GM12878 (cell line): Measurements from ENCODE around the gene SORL1.

Experiments
- ATF2 ChIP-seq: IDR thresholded peaks from 2 replicates; pipeline ENCODE4 v1.6.1; 2012; ENCODE audit warnings: low read length, inconsistent platforms
- BHLHE40 ChIP-seq, 2 experiments: fragments of 450-650 bp in 1 of 2; IDR thresholded peaks; 2 replicates each; pipeline ENCODE4 v1.6.1; 2011 to 2017; ENCODE audit warnings: low read depth in 2 of 2, borderline replicate concordance in 1 of 2, improper control_type of control experiment in 1 of 2, low read length in 1 of 2, mild to moderate bottlenecking in 1 of 2
- CEBPB ChIP-seq, 2 experiments: fragments of 150-350 bp in 1 of 2; IDR thresholded peaks; 2 replicates each; pipeline ENCODE4 v1.6.1; 2012 to 2014; ENCODE audit warnings: low read depth in 2 of 2, low read length in 2 of 2, borderline replicate concordance in 1 of 2, inconsistent platforms in 1 of 2
- CTCF ChIP-seq, 3 experiments: IDR thresholded peaks in 2 of 3; conservative IDR thresholded peaks in 1 of 3; 2 replicates each; pipeline ENCODE4 v1.5.1; 2011; ENCODE audit warnings: low read depth in 3 of 3, low read length in 3 of 3, mild to moderate bottlenecking in 3 of 3, control low read depth in 2 of 3, moderate library complexity in 2 of 3, inconsistent platforms in 1 of 3, mixed read lengths in 1 of 3; ENCODE audit not compliant: control insufficient read depth in 2 of 3, insufficient read depth in 1 of 3; ENCODE audit errors: extremely low read depth in 1 of 3
- EZH2 ChIP-seq: IDR thresholded peaks from 2 replicates; pipeline ENCODE4 v1.6.1; 2012; ENCODE audit warnings: low read depth, mild to moderate bottlenecking, control low read depth, inconsistent platforms, low read length, borderline replicate concordance; ENCODE audit not compliant: control insufficient read depth
- GABPA ChIP-seq: IDR thresholded peaks from 2 replicates; pipeline ENCODE4 v1.6.1; 2014; ENCODE audit warnings: antibody characterized with exemption, low read depth, mild to moderate bottlenecking, inconsistent platforms
- MAX ChIP-seq: IDR thresholded peaks from 2 replicates; pipeline ENCODE4 v1.6.1; 2012; ENCODE audit warnings: low read depth, low read length, improper control_type of control experiment
- NRF1 ChIP-seq: conservative IDR thresholded peaks from 2 replicates; pipeline ENCODE4 v1.6.1; 2011; ENCODE audit warnings: mild to moderate bottlenecking, low read depth, low read length, improper control_type of control experiment
- POLR2A ChIP-seq: IDR thresholded peaks from 2 replicates; pipeline ENCODE4 v1.6.1; 2011; ENCODE audit warnings: low read depth, mild to moderate bottlenecking, low read length
- RELA ChIP-seq: fragments of 450-650 bp; IDR thresholded peaks from 2 replicates; pipeline ENCODE4 v1.8.0; 2014; ENCODE audit warnings: borderline replicate concordance; ENCODE audit not compliant: partially characterized antibody
- SP1 ChIP-seq: IDR thresholded peaks from one replicate; pipeline ENCODE4 v1.6.1; 2011; ENCODE audit warnings: low read depth, low read length
- SRF ChIP-seq, 2 experiments: IDR thresholded peaks; 2 replicates each; pipeline ENCODE4 v1.6.1; 2011; ENCODE audit warnings: low read depth in 2 of 2, low read length in 2 of 2, mild to moderate bottlenecking in 1 of 2, moderate library complexity in 1 of 2
- TBL1XR1 ChIP-seq: IDR thresholded peaks from 2 replicates; pipeline ENCODE4 v1.6.1; 2012; ENCODE audit warnings: low read depth, low read length, improper control_type of control experiment

GRCh38 chr11:121535129-121535796, 83.1 kb downstream of the SORL1 start:
- no peak for TF ChIP-seq RELA
- TF ChIP-seq BHLHE40 (IDR thresholded peaks at IDR 0.05; ENCODE audit: borderline replicate concordance in 1 of 2, low read depth in 2 of 2, low read length in 1 of 2) = no peak
- TF ChIP-seq CTCF (IDR thresholded peaks at IDR 0.05 in 2 of 3, conservative IDR thresholded peaks at IDR 0.05 in 1 of 3; ENCODE audit: control insufficient read depth in 2 of 3, extremely low read depth in 1 of 3, insufficient read depth in 1 of 3, low read depth in 3 of 3, low read length in 3 of 3) = no peak
- no peak for TF ChIP-seq POLR2A
- no peak for TF ChIP-seq CEBPB (IDR thresholded peaks at IDR 0.05; ENCODE audit: borderline replicate concordance in 1 of 2, low read depth in 2 of 2, low read length in 2 of 2)
- TF ChIP-seq MAX = no peak
- no peak for TF ChIP-seq NRF1
- TF ChIP-seq ATF2 = no peak
- no peak for TF ChIP-seq SP1
- TF ChIP-seq SRF (IDR thresholded peaks at IDR 0.05; ENCODE audit: low read depth in 2 of 2, low read length in 2 of 2) = no peak
- TF ChIP-seq EZH2 = no peak
- no peak for TF ChIP-seq GABPA
- TF ChIP-seq TBL1XR1 = no peak
